ENCODE results near the gene ASTL. TPM values are rescaled to one million over a fixed set of nuclear protein-coding genes. Genes with fewer than 3 reads are reported as not detected.

Gene ASTL
- total and polyA plus RNA-seq, 2 donors (not counting 3 experiments of a cell fraction or from before 2014, with no cell fraction given): not detected

DNA sequence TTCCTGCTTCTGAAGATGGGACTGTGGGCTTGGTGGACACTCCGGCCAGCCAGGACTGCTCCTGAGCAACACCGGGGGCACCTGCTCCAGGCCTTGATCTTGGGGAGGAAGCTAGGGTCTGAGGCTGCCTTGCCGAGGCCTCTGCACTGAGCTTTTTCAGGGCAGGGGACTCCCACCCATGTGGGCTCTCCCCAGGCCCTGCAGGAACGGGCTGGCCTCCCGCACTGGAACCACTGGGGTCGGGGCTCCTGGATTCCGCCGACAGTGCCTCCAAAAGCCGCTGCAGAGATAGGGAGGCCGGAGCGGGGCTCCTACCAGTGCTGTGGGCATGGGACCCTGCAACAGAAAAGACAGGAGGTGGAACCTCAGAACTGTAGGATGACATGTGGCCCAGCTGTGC is 14.4 kb downstream of the ASTL start:
- POLR2A ChIA-PET: no interaction called here
- no peak for FAIRE-seq

More for the DNA sequence above, 14.4 kb downstream of the ASTL start:
- no peaks in the 10 kb centered on the region for H4K20me1 ChIP-seq (replicated peaks; ENCODE audit: control insufficient read depth, extremely low read depth, insufficient read depth, low read length)
- no TSS peak for BruUV-seq (replicated peaks)
- peaks cover 2 to 3% of the 10 kb centered on the region in 2 experiments for H3K27me3 ChIP-seq (ENCODE audit: control insufficient read depth in 2 of 2, insufficient read depth in 2 of 2, low read length in 2 of 2)
- no peaks in the 10 kb centered on the region for H3K4me1 ChIP-seq (ENCODE audit: control insufficient read depth, extremely low read depth, insufficient read depth, low read length)
- H3K9me1 ChIP-seq (replicated peaks; ENCODE audit: control insufficient read depth, extremely low read depth, insufficient read depth, low read length): no peaks in the 10 kb centered on the region
- H2AFZ ChIP-seq (ENCODE audit: low read depth, low read length): no peak overlapping the region
- dilution Hi-C loops (cut with MboI; ENCODE audit: extremely low pct_ligation_motif_present, low sequenced_read_pairs) (no loop called here), intact Hi-C loops (cut with micrococcal nuclease) (no loop called here)
- TF ChIP-seq, protein P1, sequence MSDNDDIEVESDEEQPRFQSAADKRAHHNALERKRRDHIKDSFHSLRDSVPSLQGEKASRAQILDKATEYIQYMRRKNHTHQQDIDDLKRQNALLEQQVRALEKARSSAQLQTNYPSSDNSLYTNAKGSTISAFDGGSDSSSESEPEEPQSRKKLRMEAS (IDR thresholded peaks at IDR 0.05; ENCODE audit: insufficient read depth, insufficient read length): no peak
- TF ChIP-seq JUN (IDR thresholded peaks at IDR 0.05; ENCODE audit: borderline replicate concordance, insufficient read depth, insufficient read length, low read depth) (no peak), FOS (IDR thresholded peaks at IDR 0.05; ENCODE audit: borderline replicate concordance, insufficient read depth, low read length) (no peak), MYC (IDR thresholded peaks at IDR 0.05; ENCODE audit: low read depth, low read length) (no peak), POLR2AphosphoS5 (IDR thresholded peaks at IDR 0.05; ENCODE audit: insufficient read depth, low read depth, low read length) (no peak), GATA2 (IDR thresholded peaks at IDR 0.05; ENCODE audit: insufficient read depth, insufficient read length, low read depth, low read length) (no peak), EZH2 (IDR thresholded peaks at IDR 0.05; ENCODE audit: borderline replicate concordance, low read depth, low read length, severe bottlenecking) (no peak), POLR2A (IDR thresholded peaks at IDR 0.05; ENCODE audit: low read depth, low read length) (no peak)
- TF ChIP-seq, protein P2, sequence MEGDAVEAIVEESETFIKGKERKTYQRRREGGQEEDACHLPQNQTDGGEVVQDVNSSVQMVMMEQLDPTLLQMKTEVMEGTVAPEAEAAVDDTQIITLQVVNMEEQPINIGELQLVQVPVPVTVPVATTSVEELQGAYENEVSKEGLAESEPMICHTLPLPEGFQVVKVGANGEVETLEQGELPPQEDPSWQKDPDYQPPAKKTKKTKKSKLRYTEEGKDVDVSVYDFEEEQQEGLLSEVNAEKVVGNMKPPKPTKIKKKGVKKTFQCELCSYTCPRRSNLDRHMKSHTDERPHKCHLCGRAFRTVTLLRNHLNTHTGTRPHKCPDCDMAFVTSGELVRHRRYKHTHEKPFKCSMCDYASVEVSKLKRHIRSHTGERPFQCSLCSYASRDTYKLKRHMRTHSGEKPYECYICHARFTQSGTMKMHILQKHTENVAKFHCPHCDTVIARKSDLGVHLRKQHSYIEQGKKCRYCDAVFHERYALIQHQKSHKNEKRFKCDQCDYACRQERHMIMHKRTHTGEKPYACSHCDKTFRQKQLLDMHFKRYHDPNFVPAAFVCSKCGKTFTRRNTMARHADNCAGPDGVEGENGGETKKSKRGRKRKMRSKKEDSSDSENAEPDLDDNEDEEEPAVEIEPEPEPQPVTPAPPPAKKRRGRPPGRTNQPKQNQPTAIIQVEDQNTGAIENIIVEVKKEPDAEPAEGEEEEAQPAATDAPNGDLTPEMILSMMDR (IDR thresholded peaks at IDR 0.05; ENCODE audit: extremely low read depth in 1 of 2, insufficient read depth in 1 of 2, low read depth in 1 of 2, low read length in 2 of 2): no peak
- no peak overlapping the region for H3K4me3 ChIP-seq (replicated peaks in 1 of 3; ENCODE audit: insufficient read depth in 1 of 3, low read depth in 1 of 3, low read length in 3 of 3)
- no peak for DNase-seq (ENCODE audit: low read depth, low spot score)
- no peaks in the 10 kb centered on the region for H3K9me3 ChIP-seq (replicated peaks; ENCODE audit: control insufficient read depth, insufficient read depth, low read length)
- no peak overlapping the region for H3K9ac ChIP-seq (replicated peaks; ENCODE audit: extremely low read depth, insufficient read depth, low read length)
- H3K79me2 ChIP-seq (ENCODE audit: control insufficient read depth, insufficient read depth, low read length): no peaks in the 10 kb centered on the region
- no peaks in the 10 kb centered on the region for H3K36me3 ChIP-seq (ENCODE audit: control insufficient read depth in 2 of 2, extremely low read depth in 1 of 2, insufficient read depth in 2 of 2, low read length in 2 of 2)
- CTCF ChIA-PET: no interaction called here
- H3K27ac ChIP-seq (ENCODE audit: insufficient read depth, low read depth, low read length): no peak overlapping the region
- no peak overlapping the region for H3K4me2 ChIP-seq (ENCODE audit: insufficient read depth, low read length)

All from endothelial cell of umbilical vein (primary cell).